ENCODE measurements around the gene C1QTNF3.
"Not testable (repeated sequence)": the region's sequence is repeated elsewhere in the genome, so short reads cannot be mapped to it uniquely, and the experiment has no call there.

Gene C1QTNF3, protein sequence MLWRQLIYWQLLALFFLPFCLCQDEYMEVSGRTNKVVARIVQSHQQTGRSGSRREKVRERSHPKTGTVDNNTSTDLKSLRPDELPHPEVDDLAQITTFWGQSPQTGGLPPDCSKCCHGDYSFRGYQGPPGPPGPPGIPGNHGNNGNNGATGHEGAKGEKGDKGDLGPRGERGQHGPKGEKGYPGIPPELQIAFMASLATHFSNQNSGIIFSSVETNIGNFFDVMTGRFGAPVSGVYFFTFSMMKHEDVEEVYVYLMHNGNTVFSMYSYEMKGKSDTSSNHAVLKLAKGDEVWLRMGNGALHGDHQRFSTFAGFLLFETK

GRCh38 chr5:34043099-34043876, at the start of gene C1QTNF3:
Gene C1QTNF3, minus strand, starts transcription at chr5:34043213. Its CDS starts 88 bp downstream, at chr5:34043125.
- DNase-seq: no peak

GRCh38 chr5:34091039-34091438, 48.0 kb upstream of the C1QTNF3 start:
- DNase-seq: not testable (repeated sequence)

DNA sequence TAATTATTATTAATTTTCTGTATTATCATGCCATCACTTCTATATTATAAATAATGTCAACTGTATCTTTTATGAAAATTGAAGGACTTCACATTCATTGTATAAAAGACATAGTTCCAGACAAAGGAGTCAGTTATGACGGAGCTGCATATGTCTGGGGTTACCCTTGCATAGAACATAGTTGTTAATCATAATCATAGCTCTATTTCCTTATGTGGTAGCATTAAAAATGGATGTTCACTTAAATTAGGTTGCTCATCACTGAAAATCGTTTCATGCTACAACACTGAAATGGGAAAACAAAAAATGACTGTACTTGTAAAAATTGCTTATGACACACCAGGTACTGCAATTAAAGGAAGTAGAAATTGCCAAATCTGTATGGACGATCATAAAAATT, 46.8 kb upstream of the C1QTNF3 start:
- DNase-seq: not testable (repeated sequence)

- DNase-seq: not testable (repeated sequence)
These were observed 44.7 kb upstream of the C1QTNF3 start for GRCh38 chr5:34087728-34088127.

DNA sequence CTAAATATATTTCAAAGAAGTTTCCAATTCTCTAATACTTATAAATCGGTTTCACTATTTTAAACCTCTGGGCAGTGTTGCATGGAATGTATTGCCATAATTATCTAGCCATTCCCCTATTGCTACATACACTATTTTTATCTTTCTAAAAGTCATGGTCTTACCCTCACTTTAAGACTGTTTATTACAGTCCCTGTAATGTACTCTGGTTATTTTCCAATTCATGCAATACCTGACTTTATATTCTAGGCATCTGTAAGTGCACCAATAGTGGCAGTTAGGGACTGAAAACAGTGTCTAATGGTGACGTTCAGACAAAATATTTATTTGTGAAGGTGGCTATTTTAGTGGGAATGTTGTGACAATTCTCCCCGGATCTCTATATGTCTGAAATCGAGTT, 40.9 kb upstream of the C1QTNF3 start:
- not testable (repeated sequence) for DNase-seq

DNA sequence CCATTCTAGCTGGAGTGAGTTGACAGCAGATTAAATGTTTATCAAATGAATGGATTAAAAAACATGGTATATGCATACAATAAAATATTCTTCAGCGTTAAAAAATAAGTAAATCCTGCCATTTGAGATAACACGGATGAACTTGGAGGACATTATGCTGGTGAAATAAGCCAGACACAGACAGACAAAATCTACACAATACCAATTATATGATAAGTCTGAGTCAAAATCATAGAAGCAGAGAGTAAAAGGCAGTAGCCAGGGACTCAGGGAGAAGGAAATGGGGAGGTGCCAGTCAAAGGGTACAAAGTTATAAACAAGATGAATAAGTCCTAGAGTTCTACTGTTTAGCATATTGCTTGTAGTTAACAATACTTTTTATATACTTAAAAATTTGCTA, 36.5 kb upstream of the C1QTNF3 start:
- not testable (repeated sequence) for DNase-seq

DNA sequence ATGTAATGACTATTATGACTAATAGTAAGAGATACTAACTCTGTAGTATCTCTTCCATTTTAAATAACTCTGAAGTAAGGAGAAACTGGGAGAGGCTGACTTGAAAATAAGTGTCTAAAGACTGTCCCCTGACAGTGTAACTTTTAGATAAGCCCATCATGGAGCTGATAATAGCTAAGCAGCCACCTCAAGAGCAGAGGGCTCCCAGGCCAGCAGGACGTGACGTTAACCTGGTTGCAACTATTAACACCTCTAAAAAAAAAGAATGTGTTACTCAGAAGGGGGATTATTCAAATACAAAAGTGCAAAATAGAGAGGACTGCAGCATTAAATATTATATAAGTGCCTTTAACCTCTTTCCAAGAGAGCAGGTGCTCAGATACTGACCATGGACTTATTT, 34.6 kb upstream of the C1QTNF3 start:
- not testable (repeated sequence) for DNase-seq

DNA sequence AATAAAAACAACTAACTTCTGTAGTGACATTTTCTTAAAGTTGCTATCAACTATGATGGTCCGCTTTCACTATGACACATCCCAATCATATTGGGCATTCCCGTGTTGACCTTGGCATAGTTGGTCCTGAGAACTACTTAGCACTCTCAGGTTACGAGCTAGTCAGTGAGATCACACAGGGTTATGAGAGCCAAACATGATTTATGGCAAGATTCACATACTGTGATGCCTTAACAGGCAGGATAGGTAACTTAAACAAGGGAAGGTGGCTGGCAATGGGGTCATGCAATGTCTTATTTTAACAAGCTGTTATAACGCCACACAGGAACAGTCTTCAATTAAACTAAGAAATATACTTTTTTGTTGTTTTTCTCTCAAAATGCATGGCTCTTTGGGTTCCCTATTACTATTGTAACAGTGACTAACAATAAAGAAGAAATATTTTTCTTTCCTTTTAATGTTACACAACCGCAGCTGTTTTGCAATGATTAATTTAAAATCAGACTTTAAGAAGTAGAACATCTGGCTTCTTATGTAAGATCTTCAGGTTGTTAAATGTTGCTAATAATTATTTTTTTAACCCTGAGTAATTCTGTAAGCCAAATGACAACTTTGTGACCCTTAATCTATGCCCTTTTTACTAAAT, 33.8 kb upstream of the C1QTNF3 start:
- DNase-seq: not testable (repeated sequence)

DNA sequence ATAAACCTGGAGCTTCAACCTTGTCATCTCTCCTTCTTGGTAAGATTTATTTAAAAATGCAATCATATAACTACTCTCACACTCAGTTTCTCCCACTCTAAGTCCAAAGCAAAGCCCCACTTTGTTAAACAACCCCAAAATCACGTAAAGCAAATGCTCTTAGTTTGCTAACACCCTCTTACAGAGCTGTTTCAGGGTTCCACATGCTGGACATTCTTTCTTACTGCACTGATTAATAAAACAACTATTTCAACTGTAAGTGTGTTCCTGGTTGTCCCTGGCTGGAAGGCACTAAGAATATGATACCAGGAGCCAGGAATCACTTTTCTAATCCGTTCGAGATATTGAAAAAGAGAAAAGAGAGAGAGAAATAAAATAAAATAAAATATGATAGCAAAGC, 31.5 kb upstream of the C1QTNF3 start:
- DNase-seq: peak; percentile 7

DNA sequence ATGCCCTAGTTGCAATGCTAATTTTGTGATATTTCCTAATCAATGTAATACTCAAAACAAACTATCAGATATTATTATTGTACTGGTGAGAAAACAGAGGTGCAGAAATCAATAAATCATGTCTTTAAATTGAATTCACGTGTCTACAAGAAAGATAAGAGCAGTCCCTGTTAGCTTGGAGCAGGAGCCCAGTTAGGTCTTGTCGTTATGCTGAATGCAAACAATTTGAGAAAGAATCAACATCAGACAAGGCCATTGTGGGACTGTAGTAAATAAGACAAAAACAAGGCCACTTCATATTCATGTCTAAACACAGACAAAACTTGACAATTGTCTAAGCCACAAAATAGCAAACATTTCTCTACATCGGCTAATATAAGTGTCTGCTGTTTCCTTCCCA, 31.1 kb upstream of the C1QTNF3 start:
- DNase-seq: not testable (repeated sequence)

GRCh38 chr5:34070626-34071025, 27.6 kb upstream of the C1QTNF3 start:
- not testable (repeated sequence) for DNase-seq

DNA sequence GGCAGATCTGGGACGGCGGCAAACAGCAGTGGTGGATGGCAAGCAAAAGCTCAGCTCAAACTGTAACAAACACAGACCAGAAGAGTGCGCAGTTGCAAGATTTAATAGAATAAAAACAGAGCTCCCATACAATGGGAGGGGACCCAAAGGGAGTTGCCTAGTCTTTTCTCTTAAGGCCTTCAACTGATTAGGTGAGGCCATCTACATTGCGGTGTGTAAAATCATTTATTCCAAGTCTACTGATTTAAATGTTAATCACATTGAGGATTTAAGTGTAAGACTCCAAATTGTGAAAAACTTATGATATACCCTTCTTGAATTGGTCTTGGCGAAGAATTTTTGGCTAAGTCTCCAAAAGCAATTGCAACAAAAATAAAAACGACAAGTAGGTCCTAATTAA, 21.6 kb upstream of the C1QTNF3 start:
- DNase-seq: no peak

DNA sequence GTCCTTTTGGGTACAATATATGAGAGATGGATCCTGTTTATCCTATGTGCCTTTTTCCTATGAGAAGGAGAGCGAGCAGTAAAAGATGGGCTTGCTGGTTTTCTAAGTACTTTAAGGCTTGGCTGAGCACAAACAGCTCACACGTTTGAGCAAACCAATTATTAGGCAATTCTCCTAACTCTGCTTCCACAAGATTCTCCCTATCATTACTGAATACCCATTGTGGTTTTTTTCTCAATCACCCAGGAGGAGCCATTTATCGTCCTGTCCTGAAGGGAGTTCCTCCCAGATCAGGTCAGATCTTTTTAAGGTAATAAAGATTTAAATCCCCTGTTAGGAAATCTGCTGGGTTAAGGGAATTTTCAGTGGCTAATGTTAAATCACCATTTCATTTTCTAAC, 19.4 kb upstream of the C1QTNF3 start:
- DNase-seq: no peak

DNA sequence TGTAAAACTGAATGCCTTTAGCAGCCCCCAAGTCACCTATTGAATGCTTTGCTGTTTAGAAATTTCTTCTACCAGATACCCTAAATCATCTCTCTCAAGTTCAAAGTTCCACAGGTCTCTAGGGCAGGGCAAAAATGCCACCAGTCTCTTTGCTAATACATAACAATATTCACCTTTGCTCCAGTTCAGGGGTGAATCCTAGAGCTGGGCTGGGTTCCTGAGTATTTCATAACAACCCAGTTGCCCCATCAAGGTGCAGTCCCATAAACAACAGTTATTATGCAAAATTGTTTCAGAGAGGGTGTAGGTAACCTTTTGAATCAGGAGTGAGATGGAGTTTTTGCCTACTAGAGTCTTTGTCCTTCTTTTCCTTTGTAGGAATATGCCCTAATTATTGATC, 19.0 kb upstream of the C1QTNF3 start:
- DNase-seq: no peak

- DNase-seq: no peak
These were observed 17.0 kb upstream of the C1QTNF3 start for GRCh38 chr5:34059977-34060376.

DNA sequence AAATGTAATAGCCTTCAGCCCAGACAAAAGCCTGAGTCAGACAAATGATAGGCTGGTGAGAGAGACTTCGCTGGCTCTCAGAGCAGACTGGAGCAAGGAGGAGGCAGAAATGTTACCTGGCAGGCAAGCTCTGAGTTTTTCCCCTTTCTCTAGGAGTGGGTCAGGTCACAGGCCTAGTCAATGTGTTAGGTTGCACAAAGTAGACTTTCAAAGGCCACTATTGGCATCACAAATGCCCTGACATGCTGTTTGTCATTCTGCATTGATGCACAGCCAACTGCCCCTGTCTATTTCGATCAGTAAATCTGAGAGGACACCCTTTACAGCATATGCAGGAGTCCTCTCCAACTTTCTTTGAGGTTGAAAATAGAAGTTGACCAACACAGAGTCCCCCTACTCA, 15.5 kb upstream of the C1QTNF3 start:
- no peak for DNase-seq

GRCh38 chr5:34057569-34057968, 14.6 kb upstream of the C1QTNF3 start:
- no peak for DNase-seq

- DNase-seq: no peak
These were observed 14.1 kb upstream of the C1QTNF3 start for GRCh38 chr5:34057118-34057517.

DNA sequence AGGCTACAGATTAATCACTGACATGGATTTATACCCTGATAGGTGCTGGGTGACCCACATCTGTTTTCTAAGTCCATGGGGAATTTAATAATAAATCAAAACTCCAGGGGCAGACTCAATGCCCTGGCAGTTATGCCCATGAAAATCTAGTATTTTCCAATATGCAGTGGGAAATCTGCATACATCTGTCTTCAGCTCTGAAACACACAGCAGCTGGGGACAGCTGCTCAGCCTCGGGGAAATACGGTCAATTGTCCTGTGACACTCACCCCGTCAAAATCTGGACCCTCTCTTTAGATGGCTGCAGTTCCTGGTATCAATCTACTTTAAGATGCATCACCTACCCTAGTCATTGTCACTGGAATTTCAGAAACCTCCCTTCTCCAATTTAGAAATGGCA, 12.7 kb upstream of the C1QTNF3 start:
- no peak for DNase-seq

DNA sequence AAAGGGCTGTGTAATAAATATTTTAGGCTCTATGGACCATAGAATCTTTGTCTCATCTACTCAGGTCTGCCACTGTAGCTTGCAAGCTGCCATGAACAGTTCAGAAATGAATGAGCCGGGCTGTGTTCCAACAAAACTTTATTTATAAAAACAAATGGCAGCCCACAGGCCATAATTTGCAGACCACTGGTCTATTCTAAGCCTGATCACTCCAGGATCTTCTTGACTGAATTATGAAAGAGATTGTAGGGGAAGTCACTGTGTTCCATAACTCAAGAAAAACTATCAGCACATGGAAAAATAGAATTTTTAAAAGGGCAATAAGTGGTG, 11.4 kb upstream of the C1QTNF3 start:
- no peak for DNase-seq

DNA sequence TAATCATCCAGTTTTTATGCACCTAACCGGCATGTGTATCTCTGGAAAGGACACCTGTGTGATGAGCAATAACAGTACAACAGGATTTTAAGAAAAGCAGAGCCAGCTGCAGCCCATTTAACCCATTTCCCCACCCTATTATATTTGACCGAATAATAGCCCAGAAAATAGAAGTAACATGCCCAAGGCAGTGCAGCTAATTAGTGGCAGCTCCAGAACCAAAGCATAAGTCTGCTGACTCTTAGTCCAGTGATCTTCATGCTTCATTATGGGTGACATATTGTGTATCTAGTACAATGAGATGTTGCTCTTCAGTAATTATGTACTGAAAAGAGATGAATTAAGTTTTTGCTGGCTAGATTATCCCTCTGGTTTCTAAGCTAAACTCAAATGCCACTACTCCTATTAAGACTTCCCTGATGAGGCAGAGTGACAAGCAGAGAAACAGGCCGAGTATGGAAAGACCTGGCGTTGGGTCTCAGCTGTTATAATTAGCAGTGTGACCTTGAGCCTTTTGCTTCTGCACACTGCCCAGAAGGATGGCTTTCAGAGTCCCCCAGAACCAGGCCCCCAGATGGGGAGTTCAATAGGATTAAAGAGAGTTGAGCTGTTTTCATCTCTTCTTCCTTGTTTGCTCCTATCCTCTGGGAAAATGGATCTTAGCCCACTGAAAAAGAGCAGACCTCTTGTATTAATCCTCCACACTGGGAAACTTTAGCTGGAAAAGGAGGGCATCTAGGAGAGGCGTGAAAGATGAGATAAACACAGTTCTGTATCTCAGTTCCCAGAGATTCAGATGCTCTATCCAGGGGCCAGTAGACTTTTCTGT, 10.8 kb upstream of the C1QTNF3 start:
- no peak for DNase-seq

DNA sequence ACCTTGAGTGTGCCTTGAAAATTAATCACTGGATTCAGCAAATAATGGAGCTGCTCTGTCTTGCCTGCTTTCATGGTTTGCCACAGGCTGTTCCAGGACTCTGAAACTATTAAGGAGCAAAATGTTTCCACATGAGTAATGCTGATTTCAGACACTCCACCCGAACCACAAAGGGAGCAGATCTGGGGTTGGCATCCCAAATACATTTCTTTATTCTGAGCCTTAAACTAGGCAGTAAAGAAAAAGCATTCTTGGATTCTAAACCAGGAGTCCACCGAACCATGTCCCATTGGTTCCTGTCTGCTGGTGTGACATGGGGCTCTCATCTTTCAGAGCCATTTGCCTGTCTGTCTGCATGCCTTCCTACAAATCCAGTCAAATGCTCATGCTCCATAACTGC, 10.1 kb upstream of the C1QTNF3 start:
- no peak for DNase-seq

DNA sequence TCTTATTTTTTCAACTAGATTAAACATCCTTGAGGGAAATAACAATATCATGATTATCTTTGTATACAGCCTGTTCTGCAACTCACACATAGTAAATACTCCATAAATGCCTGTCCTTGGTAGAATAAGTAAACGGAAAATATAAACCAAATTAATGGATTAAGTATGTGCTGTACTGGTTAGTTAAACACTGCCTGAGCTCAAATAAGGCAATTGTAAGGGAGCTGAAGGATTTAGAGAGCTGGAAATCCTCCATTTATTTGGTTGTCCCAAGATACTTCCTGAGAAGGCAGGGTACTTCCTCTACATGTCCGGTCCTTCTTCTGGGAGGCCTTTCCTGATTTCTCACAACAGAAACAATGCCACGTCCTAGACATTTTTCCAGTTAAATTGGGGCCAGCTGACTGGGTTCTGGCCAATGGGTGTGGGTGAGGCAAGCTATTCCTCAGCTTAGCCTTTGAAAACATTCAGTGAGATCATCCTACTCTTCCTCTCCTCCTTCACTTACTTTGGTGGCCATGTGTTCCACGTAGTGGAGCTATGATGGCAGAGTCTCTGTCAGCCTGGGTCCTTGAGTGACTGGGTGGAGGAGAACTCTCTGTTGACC, 8.5 kb upstream of the C1QTNF3 start:
- no peak for DNase-seq

Data from NCI-H774 (cell line).